ENCODE results near the gene QKI. TPM values are rescaled to one million over a fixed set of nuclear protein-coding genes. Genes with fewer than 3 reads are reported as not detected.
A peak's percentile ranks its signal among the peaks of the same experiment; 100 is the strongest.

The QKI gene
- total and polyA plus RNA-seq, 10 of the 15 experiments (the other 5 are each of a cell fraction or from before 2014, with no cell fraction given): 4.7 to 72.5 (median 38.9) TPM

DNA sequence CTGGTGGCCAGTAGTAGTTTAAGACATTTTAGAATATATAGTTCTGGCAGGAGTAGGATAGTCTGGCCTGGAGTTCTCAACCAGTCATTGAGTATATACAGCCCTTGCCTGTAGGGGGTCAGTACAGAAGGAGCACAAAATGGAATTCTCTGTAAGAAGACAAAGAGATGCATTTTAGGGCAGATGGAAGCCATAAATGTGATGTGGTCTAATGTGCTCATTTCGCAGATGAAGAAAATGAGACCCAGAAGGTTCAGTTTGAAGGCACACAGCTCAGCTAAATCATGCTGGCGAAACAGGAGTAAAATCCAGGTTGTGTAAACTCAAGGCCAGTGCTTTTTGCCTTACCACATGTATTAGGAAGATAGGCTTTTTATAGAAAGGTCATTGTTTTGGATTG lies 29.6 kb downstream of the QKI start:
- Histone ChIP-seq H4K20me1 (ENCODE audit: control insufficient read depth, insufficient read depth) (no peaks in the 10 kb centered on the region), H3K27me3 (replicated peaks in 1 of 2; ENCODE audit: control insufficient read depth in 2 of 2, insufficient read depth in 2 of 2, low read length in 1 of 2) (no peaks in the 10 kb centered on the region), H3K79me2 (ENCODE audit: control insufficient read depth, insufficient read depth, low read length) (peaks cover 70% of the 10 kb centered on the region), H3K4me3 (no peak overlapping the region), H3K36me3 (ENCODE audit: control insufficient read depth in 2 of 2, insufficient read depth in 2 of 2, low read length in 1 of 2) (peaks cover 0 to 4% of the 10 kb centered on the region in 2 experiments; a peak in 1 of 4 replicates), H3K9me3 (replicated peaks; ENCODE audit: control insufficient read depth, insufficient read depth, low read length) (no peaks in the 10 kb centered on the region; the same call in 1 of the 3 replicates), H3K27ac (ENCODE audit: control insufficient read depth, insufficient read depth) (no peak overlapping the region), H3K9ac (ENCODE audit: control insufficient read depth, insufficient read depth, low read length) (no peak overlapping the region), H3K4me2 (ENCODE audit: control insufficient read depth, insufficient read depth) (no peak overlapping the region), H3K4me1 (ENCODE audit: control insufficient read depth, insufficient read depth, low read length) (no peaks in the 10 kb centered on the region), H2AFZ (ENCODE audit: control insufficient read depth, low read depth, low read length) (no peak overlapping the region)
- FAIRE-seq: no peak
- 97% methylated on average over 2 of the region's 2 CpGs for WGBS (ENCODE audit: insufficient coverage, insufficient replicate concordance, low lambda C conversion rate, missing lambda C conversion rate)
- in situ Hi-C loops (cut with MboI): no loop called here
- BruUV-seq (replicated peaks): no TSS peak
- ChIA-PET CTCF (no interaction called here), POLR2A (no interaction called here), SMC1A (ENCODE audit: uncharacterized antibody, unreplicated experiment) (no interaction called here), RAD21 (ENCODE audit: unreplicated experiment) (no interaction called here)
- intact Hi-C loops (cut with micrococcal nuclease; ENCODE audit: unreplicated experiment): no loop called here
- no peak for DNase-seq (ENCODE audit: low read depth, low spot score)
- TF ChIP-seq, protein P1, sequence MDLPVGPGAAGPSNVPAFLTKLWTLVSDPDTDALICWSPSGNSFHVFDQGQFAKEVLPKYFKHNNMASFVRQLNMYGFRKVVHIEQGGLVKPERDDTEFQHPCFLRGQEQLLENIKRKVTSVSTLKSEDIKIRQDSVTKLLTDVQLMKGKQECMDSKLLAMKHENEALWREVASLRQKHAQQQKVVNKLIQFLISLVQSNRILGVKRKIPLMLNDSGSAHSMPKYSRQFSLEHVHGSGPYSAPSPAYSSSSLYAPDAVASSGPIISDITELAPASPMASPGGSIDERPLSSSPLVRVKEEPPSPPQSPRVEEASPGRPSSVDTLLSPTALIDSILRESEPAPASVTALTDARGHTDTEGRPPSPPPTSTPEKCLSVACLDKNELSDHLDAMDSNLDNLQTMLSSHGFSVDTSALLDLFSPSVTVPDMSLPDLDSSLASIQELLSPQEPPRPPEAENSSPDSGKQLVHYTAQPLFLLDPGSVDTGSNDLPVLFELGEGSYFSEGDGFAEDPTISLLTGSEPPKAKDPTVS (IDR thresholded peaks at IDR 0.05; ENCODE audit: low read depth, low read length): no peak
- no peak for TF ChIP-seq FOXM1 (IDR thresholded peaks at IDR 0.05; ENCODE audit: low read depth, low read length)
- no peak for TF ChIP-seq RBBP5 (conservative IDR thresholded peaks at IDR 0.05)
- TF ChIP-seq RFX5 (IDR thresholded peaks at IDR 0.05; ENCODE audit: low read depth, low read length): no peak
- no peak for TF ChIP-seq WRNIP1 (IDR thresholded peaks at IDR 0.05; ENCODE audit: borderline replicate concordance, low read depth, low read length)
- TF ChIP-seq SMAD5 (IDR thresholded peaks at IDR 0.05; ENCODE audit: low read depth): no peak
- no peak for TF ChIP-seq REST (IDR thresholded peaks at IDR 0.05; ENCODE audit: low read depth, low read length)
- no peak for TF ChIP-seq PKNOX1 (IDR thresholded peaks at IDR 0.05)
- TF ChIP-seq TBL1XR1 (IDR thresholded peaks at IDR 0.05; ENCODE audit: low read depth, low read length): no peak
- TF ChIP-seq POLR2AphosphoS5 (IDR thresholded peaks at IDR 0.05; ENCODE audit: low read length): no peak
- no peak for TF ChIP-seq ATF2 (IDR thresholded peaks at IDR 0.05; ENCODE audit: low read length)
- TF ChIP-seq HDGF (IDR thresholded peaks at IDR 0.05): no peak
- peak; percentile 50 for ATAC-seq
